Measurements from ENCODE around the gene SEPTIN5.

SEPTIN5 gene

GRCh38 chr22:19737846-19738663 is 23.8 kb downstream of the SEPTIN5 start:
- H3K4me3 ChIP-seq (ENCODE audit: control insufficient read depth, low read depth, low read length), result no peak overlapping the region
- DNase-seq (ENCODE audit: low read depth), result no peak
- TF ChIP-seq CTCF (conservative IDR thresholded peaks at IDR 0.05; ENCODE audit: control insufficient read depth, insufficient read depth, low read depth, low read length), result no peak

GRCh38 chr22:19738664-19739447 is 24.6 kb downstream of the SEPTIN5 start:
- no peak overlapping the region for H3K4me3 ChIP-seq (ENCODE audit: control insufficient read depth, low read depth, low read length)
- DNase-seq (ENCODE audit: low read depth), result no peak
- TF ChIP-seq CTCF (conservative IDR thresholded peaks at IDR 0.05; ENCODE audit: control insufficient read depth, insufficient read depth, low read depth, low read length), result no peak

- no peak for DNase-seq (ENCODE audit: low read depth)
- TF ChIP-seq CTCF (conservative IDR thresholded peaks at IDR 0.05; ENCODE audit: control insufficient read depth, insufficient read depth, low read depth, low read length), result no peak
- H3K4me3 ChIP-seq (ENCODE audit: control insufficient read depth, low read depth, low read length), result no peak overlapping the region
Measured at GRCh38 chr22:19739448-19739895, 25.2 kb downstream of the SEPTIN5 start.

GRCh38 chr22:19739911-19740449 is 25.7 kb downstream of the SEPTIN5 start:
- TF ChIP-seq CTCF (conservative IDR thresholded peaks at IDR 0.05; ENCODE audit: control insufficient read depth, insufficient read depth, low read depth, low read length), result no peak
- no peak overlapping the region for H3K4me3 ChIP-seq (ENCODE audit: control insufficient read depth, low read depth, low read length)
- DNase-seq (ENCODE audit: low read depth), result no peak

GRCh38 chr22:19740586-19740985 is 26.3 kb downstream of the SEPTIN5 start:
- H3K4me3 ChIP-seq (ENCODE audit: control insufficient read depth, low read depth, low read length), result no peak overlapping the region
- DNase-seq (ENCODE audit: low read depth), result no peak
- no peak for TF ChIP-seq CTCF (conservative IDR thresholded peaks at IDR 0.05; ENCODE audit: control insufficient read depth, insufficient read depth, low read depth, low read length)

GRCh38 chr22:19741053-19741452 is 26.8 kb downstream of the SEPTIN5 start:
- no peak overlapping the region for H3K4me3 ChIP-seq (ENCODE audit: control insufficient read depth, low read depth, low read length)
- no peak for DNase-seq (ENCODE audit: low read depth)
- TF ChIP-seq CTCF (conservative IDR thresholded peaks at IDR 0.05; ENCODE audit: control insufficient read depth, insufficient read depth, low read depth, low read length), result no peak
